Mesothelial cell of epicardium (in vitro differentiated cells): ENCODE results near the gene FER. TPM values are rescaled to one million over a fixed set of nuclear protein-coding genes. Genes with fewer than 3 reads are reported as not detected.
A peak's percentile ranks its signal among the peaks of the same experiment; 100 is the strongest.

Experiments used
- DNase-seq, 2 experiments: peaks; one replicate each; pipeline ENCODE4 v3.0.0; 2021; ENCODE audit warnings: low spot score in 2 of 2; ENCODE audit not compliant: unreplicated experiment in 2 of 2
- H3K27ac Mint-ChIP-seq: 2 replicates; pipeline ENCODE4 v1.8.0; 2021; ENCODE audit warnings: mixed read lengths
- H3K27me3 Mint-ChIP-seq: 2 replicates; pipeline ENCODE4 v1.8.0; 2021; ENCODE audit warnings: low read depth, mixed read lengths
- H3K36me3 Mint-ChIP-seq: 2 replicates; pipeline ENCODE4 v1.8.0; 2021; ENCODE audit warnings: mixed read lengths
- H3K4me1 Mint-ChIP-seq: 2 replicates; pipeline ENCODE4 v1.8.0; 2021; ENCODE audit warnings: mixed read lengths
- H3K4me3 Mint-ChIP-seq: 2 replicates; pipeline ENCODE4 v1.8.0; 2021; ENCODE audit warnings: mild to moderate bottlenecking, moderate library complexity, mixed read lengths
- H3K9me3 Mint-ChIP-seq: 2 replicates; pipeline ENCODE4 v1.8.0; 2021; ENCODE audit warnings: mixed read lengths
- total RNA-seq: library from RNA; stranded (reverse); gene quantifications from 3 replicates; pipeline ENCODE4 v1.2.1, GENCODE V29; 2021
- TF ChIP-seq, protein P1 (sequence below): fragments of 200-600 bp; sonication (generic); IDR thresholded peaks from one replicate; pipeline ENCODE4 v1.5.0; 2021; ENCODE audit warnings: antibody characterized with exemption; ENCODE audit not compliant: unreplicated experiment

Gene FER
- total RNA-seq, 1 donor from 2014 or later, result 44.3 TPM

DNA sequence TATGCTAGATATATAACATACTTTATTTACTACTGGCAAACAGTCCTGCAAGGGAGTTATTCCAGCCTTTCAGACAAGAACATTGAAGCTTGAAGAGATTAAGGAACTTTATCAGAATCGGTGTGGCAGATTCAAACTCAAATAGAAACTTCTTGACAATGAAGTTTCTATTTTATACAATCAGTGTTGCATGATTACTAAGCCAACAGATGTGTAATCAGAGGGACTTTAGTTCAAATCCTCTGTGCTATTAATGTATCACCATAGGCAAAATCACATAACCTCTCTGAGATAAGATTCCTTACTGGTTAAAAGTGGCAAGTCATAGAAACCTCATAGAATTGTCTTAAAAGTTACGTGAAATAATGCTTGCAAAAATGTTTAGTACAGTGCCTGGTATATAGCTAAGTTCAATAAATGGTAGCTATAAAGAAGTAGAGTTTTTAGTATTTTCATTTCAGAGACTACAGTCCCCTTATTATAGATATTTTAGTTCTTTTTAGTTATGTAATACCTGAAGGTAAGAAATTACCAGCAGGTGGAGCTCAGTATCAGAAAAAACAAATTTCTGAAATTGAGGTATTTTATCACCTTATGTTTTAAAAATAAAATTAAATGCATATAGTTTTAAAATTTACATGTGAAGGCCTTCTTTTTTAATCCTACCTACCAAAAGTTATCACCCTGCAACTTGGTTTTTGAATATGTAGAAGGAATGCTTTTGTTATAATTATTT lies 172.1 kb downstream of the FER start:
- H3K4me3 Mint-ChIP-seq, result no peak overlapping the region
- H3K27ac Mint-ChIP-seq, result no peak overlapping the region
- no peaks in the 10 kb centered on the region for H3K27me3 Mint-ChIP-seq
- no peak for DNase-seq
- no peaks in the 10 kb centered on the region for H3K9me3 Mint-ChIP-seq
- TF ChIP-seq, protein P1, sequence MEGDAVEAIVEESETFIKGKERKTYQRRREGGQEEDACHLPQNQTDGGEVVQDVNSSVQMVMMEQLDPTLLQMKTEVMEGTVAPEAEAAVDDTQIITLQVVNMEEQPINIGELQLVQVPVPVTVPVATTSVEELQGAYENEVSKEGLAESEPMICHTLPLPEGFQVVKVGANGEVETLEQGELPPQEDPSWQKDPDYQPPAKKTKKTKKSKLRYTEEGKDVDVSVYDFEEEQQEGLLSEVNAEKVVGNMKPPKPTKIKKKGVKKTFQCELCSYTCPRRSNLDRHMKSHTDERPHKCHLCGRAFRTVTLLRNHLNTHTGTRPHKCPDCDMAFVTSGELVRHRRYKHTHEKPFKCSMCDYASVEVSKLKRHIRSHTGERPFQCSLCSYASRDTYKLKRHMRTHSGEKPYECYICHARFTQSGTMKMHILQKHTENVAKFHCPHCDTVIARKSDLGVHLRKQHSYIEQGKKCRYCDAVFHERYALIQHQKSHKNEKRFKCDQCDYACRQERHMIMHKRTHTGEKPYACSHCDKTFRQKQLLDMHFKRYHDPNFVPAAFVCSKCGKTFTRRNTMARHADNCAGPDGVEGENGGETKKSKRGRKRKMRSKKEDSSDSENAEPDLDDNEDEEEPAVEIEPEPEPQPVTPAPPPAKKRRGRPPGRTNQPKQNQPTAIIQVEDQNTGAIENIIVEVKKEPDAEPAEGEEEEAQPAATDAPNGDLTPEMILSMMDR, result peak; percentile 33
- no peaks in the 10 kb centered on the region for H3K4me1 Mint-ChIP-seq
- no peaks in the 10 kb centered on the region for H3K36me3 Mint-ChIP-seq

- TF ChIP-seq, protein P1, result no peak
- DNase-seq, result no peak
- Mint-ChIP-seq H3K36me3 (peaks cover 3% of the 10 kb centered on the region), H3K4me3 (no peak overlapping the region), H3K4me1 (no peaks in the 10 kb centered on the region), H3K27ac (no peak overlapping the region), H3K27me3 (no peaks in the 10 kb centered on the region), H3K9me3 (no peaks in the 10 kb centered on the region)
Measured at GRCh38 chr5:108924457-108924961, 176.8 kb downstream of the FER start.

DNA sequence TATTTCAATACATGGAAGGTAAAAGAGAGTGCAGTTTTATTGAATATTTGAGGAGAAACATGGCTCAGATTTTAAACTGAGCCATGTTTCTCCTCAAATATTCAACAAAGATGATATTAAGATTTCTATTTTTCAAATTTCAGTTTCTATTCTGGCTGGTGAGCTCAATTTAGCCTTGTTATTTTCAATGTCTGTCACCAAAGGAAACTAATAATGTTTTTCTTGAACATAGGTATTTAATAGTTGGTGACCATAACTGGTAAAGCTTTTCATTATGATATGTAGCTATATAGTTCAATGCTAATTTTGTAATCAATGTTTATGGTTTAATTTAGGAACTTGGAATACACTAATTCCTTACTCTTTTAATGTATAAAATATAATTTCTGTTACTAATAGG lies 177.4 kb downstream of the FER start:
- H3K9me3 Mint-ChIP-seq, result no peaks in the 10 kb centered on the region
- H3K27ac Mint-ChIP-seq, result no peak overlapping the region

DNA sequence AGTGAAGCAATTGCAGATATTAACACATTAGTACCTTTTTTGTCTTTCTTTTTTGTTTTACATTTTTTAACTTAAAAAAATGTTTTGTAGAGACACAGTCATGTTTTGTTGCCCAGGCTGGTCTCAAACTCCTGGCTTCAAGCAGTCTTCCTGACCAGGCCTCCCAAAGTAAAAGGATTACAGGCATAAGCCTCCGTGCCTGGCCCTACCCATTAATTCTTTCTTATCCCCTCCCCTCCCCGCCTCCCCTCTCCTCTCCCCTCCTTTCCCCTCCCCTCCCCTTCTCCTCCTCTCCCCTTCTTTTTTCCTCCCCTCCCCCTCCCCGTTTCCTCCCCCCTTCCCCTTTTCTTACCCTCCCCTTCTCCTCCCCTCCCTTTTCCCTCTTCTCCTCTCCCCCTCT lies 182.4 kb downstream of the FER start:
- H3K9me3 Mint-ChIP-seq, result peaks cover 18% of the 10 kb centered on the region
- H3K36me3 Mint-ChIP-seq, result peaks cover 24% of the 10 kb centered on the region
- H3K4me1 Mint-ChIP-seq, result no peaks in the 10 kb centered on the region
- TF ChIP-seq, protein P1, result no peak
- H3K27ac Mint-ChIP-seq, result no peak overlapping the region
- no peaks in the 10 kb centered on the region for H3K27me3 Mint-ChIP-seq
- no peak overlapping the region for H3K4me3 Mint-ChIP-seq
- no peak for DNase-seq

More for the DNA sequence above, 177.4 kb downstream of the FER start:
- no peak for DNase-seq
- H3K4me3 Mint-ChIP-seq, result no peak overlapping the region
- H3K36me3 Mint-ChIP-seq, result peaks cover 3% of the 10 kb centered on the region
- TF ChIP-seq, protein P1, result no peak
- H3K27me3 Mint-ChIP-seq, result no peaks in the 10 kb centered on the region
- no peaks in the 10 kb centered on the region for H3K4me1 Mint-ChIP-seq

- H3K27me3 Mint-ChIP-seq, result no peaks in the 10 kb centered on the region
- H3K27ac Mint-ChIP-seq, result no peak overlapping the region
Measured at GRCh38 chr5:108935611-108936010, 187.9 kb downstream of the FER start.

More at GRCh38 chr5:108935611-108936010, 187.9 kb downstream of the FER start:
- TF ChIP-seq, protein P1, result no peak
- Mint-ChIP-seq H3K4me1 (no peaks in the 10 kb centered on the region), H3K36me3 (peaks cover 20% of the 10 kb centered on the region), H3K9me3 (peaks cover 16% of the 10 kb centered on the region), H3K4me3 (no peak overlapping the region)
- no peak for DNase-seq
